ENCODE measurements around the gene DARS1.

The DARS1 gene

GRCh38 chr2:135913727-135914365 is 71.6 kb downstream of the DARS1 start:
- no peak overlapping the region for H2AFZ ChIP-seq (ENCODE audit: low read depth, low read length)
- no peak overlapping the region for H3K27ac ChIP-seq (ENCODE audit: low read length)
- TF ChIP-seq CTCF (IDR thresholded peaks at IDR 0.05; ENCODE audit: borderline replicate concordance, extremely low read depth, low read length, poor library complexity, severe bottlenecking) = peak; percentile 81
- TF ChIP-seq EZH2 (IDR thresholded peaks at IDR 0.05; ENCODE audit: borderline replicate concordance, low read depth, low read length, severe bottlenecking) = no peak
- ATAC-seq (ENCODE audit: insufficient read depth, low read depth) = peak; percentile 78
- H3K4me1 ChIP-seq (ENCODE audit: insufficient read depth, low read length) = no peaks in the 10 kb centered on the region
- H4K20me1 ChIP-seq (ENCODE audit: insufficient read depth, low read length) = no peaks in the 10 kb centered on the region
- peaks cover 62% of the 10 kb centered on the region for H3K36me3 ChIP-seq (ENCODE audit: insufficient read depth, low read length)
- H3K9ac ChIP-seq (ENCODE audit: low read depth, low read length) = no peak overlapping the region
- no peaks in the 10 kb centered on the region; the same call in 1 of the 2 replicates for H3K79me2 ChIP-seq (ENCODE audit: insufficient read depth, low read length)
- H3K9me3 ChIP-seq (ENCODE audit: insufficient read depth, low read length, severe bottlenecking) = no peaks in the 10 kb centered on the region
- no peak overlapping the region for H3K4me3 ChIP-seq (ENCODE audit: low read depth in 1 of 2, low read length in 2 of 2)
- DNase-seq = peak; percentile 36
- no peaks in the 10 kb centered on the region for H3K27me3 ChIP-seq (ENCODE audit: insufficient read depth, low read length, poor library complexity)
- no peak overlapping the region for H3K4me2 ChIP-seq (ENCODE audit: insufficient read depth, low read length)

- Histone ChIP-seq H4K20me1 (ENCODE audit: insufficient read depth, low read length) (no peaks in the 10 kb centered on the region), H3K9me3 (ENCODE audit: insufficient read depth, low read length, severe bottlenecking) (no peaks in the 10 kb centered on the region), H2AFZ (ENCODE audit: low read depth, low read length) (no peak overlapping the region), H3K27me3 (ENCODE audit: insufficient read depth, low read length, poor library complexity) (no peaks in the 10 kb centered on the region), H3K9ac (ENCODE audit: low read depth, low read length) (no peak overlapping the region), H3K27ac (ENCODE audit: low read length) (no peak overlapping the region), H3K4me3 (ENCODE audit: low read depth in 1 of 2, low read length in 2 of 2) (no peak overlapping the region), H3K4me1 (ENCODE audit: insufficient read depth, low read length) (no peaks in the 10 kb centered on the region), H3K36me3 (ENCODE audit: insufficient read depth, low read length) (peaks cover 74% of the 10 kb centered on the region), H3K4me2 (ENCODE audit: insufficient read depth, low read length) (no peak overlapping the region), H3K79me2 (ENCODE audit: insufficient read depth, low read length) (no peaks in the 10 kb centered on the region)
- ATAC-seq (ENCODE audit: insufficient read depth, low read depth) (no peak), DNase-seq (no peak)
- TF ChIP-seq CTCF (IDR thresholded peaks at IDR 0.05; ENCODE audit: borderline replicate concordance, extremely low read depth, low read length, poor library complexity, severe bottlenecking) = no peak
- no peak for TF ChIP-seq EZH2 (IDR thresholded peaks at IDR 0.05; ENCODE audit: borderline replicate concordance, low read depth, low read length, severe bottlenecking)
Observed at GRCh38 chr2:135909976-135910375, 75.5 kb downstream of the DARS1 start.

GRCh38 chr2:135905679-135906078 is 79.7 kb downstream of the DARS1 start:
- peaks cover 54% of the 10 kb centered on the region for H3K36me3 ChIP-seq (ENCODE audit: insufficient read depth, low read length)
- no peaks in the 10 kb centered on the region for H3K9me3 ChIP-seq (ENCODE audit: insufficient read depth, low read length, severe bottlenecking)
- H3K9ac ChIP-seq (ENCODE audit: low read depth, low read length) = no peak overlapping the region
- no peaks in the 10 kb centered on the region for H3K4me1 ChIP-seq (ENCODE audit: insufficient read depth, low read length)
- ATAC-seq (ENCODE audit: insufficient read depth, low read depth) = no peak
- H3K79me2 ChIP-seq (ENCODE audit: insufficient read depth, low read length) = no peaks in the 10 kb centered on the region
- no peaks in the 10 kb centered on the region for H3K27me3 ChIP-seq (ENCODE audit: insufficient read depth, low read length, poor library complexity)
- no peak overlapping the region for H3K4me2 ChIP-seq (ENCODE audit: insufficient read depth, low read length)
- no peaks in the 10 kb centered on the region for H4K20me1 ChIP-seq (ENCODE audit: insufficient read depth, low read length)
- no peak for DNase-seq
- TF ChIP-seq CTCF (IDR thresholded peaks at IDR 0.05; ENCODE audit: borderline replicate concordance, extremely low read depth, low read length, poor library complexity, severe bottlenecking) (no peak), EZH2 (IDR thresholded peaks at IDR 0.05; ENCODE audit: borderline replicate concordance, low read depth, low read length, severe bottlenecking) (no peak)
- H3K27ac ChIP-seq (ENCODE audit: low read length) = no peak overlapping the region
- no peak overlapping the region for H2AFZ ChIP-seq (ENCODE audit: low read depth, low read length)
- no peak overlapping the region for H3K4me3 ChIP-seq (ENCODE audit: low read depth in 1 of 2, low read length in 2 of 2)

Data from DND-41 (cell line).